BJ (cell line): ENCODE measurements around the gene PAX1. TPM values are rescaled to one million over a fixed set of nuclear protein-coding genes. Genes with fewer than 3 reads are reported as not detected.
A peak's percentile ranks its signal among the peaks of the same experiment; 100 is the strongest.

ENCODE experiments used
- CTCF ChIA-PET: fragments of 350-600 bp; formaldehyde crosslinking; extraction: SDS; loops from one replicate; lab custom pipeline; 2021; ENCODE audit warnings: antibody characterized with exemption, inconsistent platforms; lab: Yijun Ruan, JAX
- POLR2A ChIA-PET: fragments of 300-600 bp; sonication (Branson Sonifier 250); formaldehyde crosslinking; extraction: SDS; loops from one replicate; lab custom pipeline; 2021; ENCODE audit warnings: antibody characterized with exemption; lab: Charles Lee
- DNase-seq: peaks from one replicate; pipeline ENCODE4 v3.0.0-alpha.2; 2011; ENCODE audit warnings: low read depth
- H3K27me3 ChIP-seq: 2 replicates; pipeline ENCODE4 v1.6.0; 2011; ENCODE audit warnings: low read length; ENCODE audit not compliant: control insufficient read depth, insufficient read depth
- H3K36me3 ChIP-seq: 2 replicates; pipeline ENCODE4 v1.5.1; 2011; ENCODE audit warnings: low read length; ENCODE audit not compliant: control insufficient read depth, insufficient read depth
- H3K4me3 ChIP-seq: 2 replicates; pipeline ENCODE4 v1.5.1; 2011; ENCODE audit warnings: low read depth, mild to moderate bottlenecking, control low read depth, low read length
- polyA plus RNA-seq: library from polyadenylated mRNA; depleted of rRNA; stranded (reverse); fragments of >200 nt; gene quantifications from 2 replicates; pipeline ENCODE4 v1.2.3, GENCODE V29; 2011
- TF ChIP-seq, protein P1 (sequence below): IDR thresholded peaks from 2 replicates; pipeline ENCODE4 v1.5.1; 2011; ENCODE audit warnings: low read depth, mild to moderate bottlenecking, control low read depth, inconsistent platforms, low read length, moderate library complexity; ENCODE audit not compliant: insufficient read depth

Gene PAX1
- polyA plus RNA-seq, 1 experiment, result not detected

GRCh38 chr20:21715193-21715881 is 9.9 kb downstream of the PAX1 start:
- peaks cover 2% of the 10 kb centered on the region; the same call in 1 of the 2 replicates for H3K27me3 ChIP-seq
- no peak overlapping the region for H3K4me3 ChIP-seq
- POLR2A ChIA-PET, result no interaction called here
- H3K36me3 ChIP-seq, result no peaks in the 10 kb centered on the region
- CTCF ChIA-PET, result no interaction called here
- no peak for DNase-seq
- TF ChIP-seq, protein P1, sequence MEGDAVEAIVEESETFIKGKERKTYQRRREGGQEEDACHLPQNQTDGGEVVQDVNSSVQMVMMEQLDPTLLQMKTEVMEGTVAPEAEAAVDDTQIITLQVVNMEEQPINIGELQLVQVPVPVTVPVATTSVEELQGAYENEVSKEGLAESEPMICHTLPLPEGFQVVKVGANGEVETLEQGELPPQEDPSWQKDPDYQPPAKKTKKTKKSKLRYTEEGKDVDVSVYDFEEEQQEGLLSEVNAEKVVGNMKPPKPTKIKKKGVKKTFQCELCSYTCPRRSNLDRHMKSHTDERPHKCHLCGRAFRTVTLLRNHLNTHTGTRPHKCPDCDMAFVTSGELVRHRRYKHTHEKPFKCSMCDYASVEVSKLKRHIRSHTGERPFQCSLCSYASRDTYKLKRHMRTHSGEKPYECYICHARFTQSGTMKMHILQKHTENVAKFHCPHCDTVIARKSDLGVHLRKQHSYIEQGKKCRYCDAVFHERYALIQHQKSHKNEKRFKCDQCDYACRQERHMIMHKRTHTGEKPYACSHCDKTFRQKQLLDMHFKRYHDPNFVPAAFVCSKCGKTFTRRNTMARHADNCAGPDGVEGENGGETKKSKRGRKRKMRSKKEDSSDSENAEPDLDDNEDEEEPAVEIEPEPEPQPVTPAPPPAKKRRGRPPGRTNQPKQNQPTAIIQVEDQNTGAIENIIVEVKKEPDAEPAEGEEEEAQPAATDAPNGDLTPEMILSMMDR, result no peak

GRCh38 chr20:21719592-21720214 is 14.2 kb downstream of the PAX1 start:
- TF ChIP-seq, protein P1, result peak; percentile 72
- Histone ChIP-seq H3K4me3 (no peak overlapping the region), H3K27me3 (0 out of 2 replicates have a peak, but pooled peaks cover under 1% of the 10 kb centered on the region), H3K36me3 (no peaks in the 10 kb centered on the region)
- CTCF ChIA-PET, result interaction anchor here (0.5 to 2.7 kb wide), 15 partner anchors 9 to 1603 kb away, joined by 3 to 16 read pairs (median 4); partner anchors contain the start of gene PAX1
- POLR2A ChIA-PET, result no interaction called here
- DNase-seq, result no peak

- Histone ChIP-seq H3K36me3 (no peaks in the 10 kb centered on the region), H3K4me3 (no peak overlapping the region), H3K27me3 (no peaks in the 10 kb centered on the region)
- DNase-seq, result no peak
- TF ChIP-seq, protein P1, result no peak
- CTCF ChIA-PET, result interaction anchor here (1.1 kb wide), 1 partner anchor 587 kb away, joined by 4 read pairs; no protein-coding TSS in a partner anchor
- POLR2A ChIA-PET, result no interaction called here
These were observed 20.4 kb downstream of the PAX1 start for GRCh38 chr20:21725892-21726291.

GRCh38 chr20:21729316-21729715 is 23.9 kb downstream of the PAX1 start:
- DNase-seq, result no peak
- no peaks in the 10 kb centered on the region for H3K36me3 ChIP-seq
- H3K27me3 ChIP-seq, result no peaks in the 10 kb centered on the region
- H3K4me3 ChIP-seq, result no peak overlapping the region
- ChIA-PET CTCF (interaction anchor here (0.7 to 1.5 kb wide), 2 partner anchors 8 to 10 kb away, joined by 3 to 8 read pairs; no protein-coding TSS in a partner anchor), POLR2A (no interaction called here)
- TF ChIP-seq, protein P1, result no peak

DNA sequence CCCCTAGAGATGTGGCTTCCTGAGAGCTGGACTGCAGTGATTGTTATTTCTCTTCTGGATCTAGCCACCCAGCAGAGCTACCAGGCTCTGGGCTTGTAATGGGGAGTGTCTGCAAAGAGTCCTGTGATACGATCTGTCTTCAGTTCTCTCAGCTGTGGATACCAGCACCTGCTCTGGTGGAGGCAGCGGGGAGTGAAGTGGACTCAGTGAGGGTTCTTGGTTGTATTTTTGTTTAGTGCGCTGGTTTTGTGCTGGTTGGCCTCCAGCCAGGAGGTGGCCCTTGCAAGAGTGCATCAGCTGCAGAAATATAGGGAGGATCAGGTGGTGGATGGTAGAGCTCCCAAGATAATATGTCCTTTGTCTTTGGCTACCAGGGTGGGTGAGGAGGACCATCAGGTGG is 33.7 kb downstream of the PAX1 start:
- no peak for DNase-seq
- Histone ChIP-seq H3K36me3 (no peaks in the 10 kb centered on the region), H3K4me3 (no peak overlapping the region), H3K27me3 (no peaks in the 10 kb centered on the region)
- TF ChIP-seq, protein P1, result no peak
- ChIA-PET CTCF (no interaction called here), POLR2A (no interaction called here)
